ENCODE measurements around the gene TP63. TPM values are rescaled to one million over a fixed set of nuclear protein-coding genes. Genes with fewer than 3 reads are reported as not detected.

The TP63 gene
- polyA plus RNA-seq, 1 donor from 2014 or later, result 0.12 TPM

DNA sequence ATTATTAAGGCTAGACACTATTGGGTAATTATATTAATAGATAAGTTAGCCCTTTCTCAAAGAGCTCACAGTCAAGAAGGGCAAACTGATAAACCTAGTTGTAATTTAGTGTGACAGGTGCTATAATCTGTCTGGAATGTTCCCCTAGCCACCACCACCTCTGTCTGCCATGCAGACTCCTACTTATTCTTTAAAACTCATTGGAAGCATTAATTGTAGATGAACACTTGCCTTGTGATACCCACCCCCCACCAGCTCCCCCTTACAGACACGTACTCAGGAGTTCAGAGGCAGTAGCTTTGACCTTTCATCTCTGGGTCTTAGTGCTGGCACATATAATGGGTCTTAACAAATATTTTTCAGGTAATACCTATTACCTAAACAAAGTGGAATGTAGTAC is 195.9 kb downstream of the TP63 start:
- Histone ChIP-seq H3K4me2 (ENCODE audit: low read length) (no peak overlapping the region), H3K9ac (ENCODE audit: low read length) (no peak overlapping the region), H3K27ac (ENCODE audit: low read length) (no peak overlapping the region), H3K4me3 (ENCODE audit: low read length) (no peak overlapping the region), H3K9me2 (ENCODE audit: insufficient read depth, low read length) (no peaks in the 10 kb centered on the region), H3K9me3 (ENCODE audit: low read length) (no peaks in the 10 kb centered on the region), H4K20me1 (ENCODE audit: insufficient read depth) (no peaks in the 10 kb centered on the region), H3K36me3 (ENCODE audit: insufficient read depth, low read length) (no peaks in the 10 kb centered on the region), H2AFZ (ENCODE audit: low read depth, low read length) (no peak overlapping the region), H3K79me2 (replicated peaks; ENCODE audit: insufficient read depth, low read length) (no peaks in the 10 kb centered on the region), H3F3A (ENCODE audit: insufficient read depth, low read length, poor library complexity, severe bottlenecking) (no peaks in the 10 kb centered on the region), H3K27me3 (ENCODE audit: insufficient read depth, low read depth, low read length) (peaks cover 7% of the 10 kb centered on the region)
- TF ChIP-seq MXI1 (conservative IDR thresholded peaks at IDR 0.05; ENCODE audit: poor library complexity, severe bottlenecking) (no peak), RAD21 (conservative IDR thresholded peaks at IDR 0.05) (no peak), EZH2 (IDR thresholded peaks at IDR 0.05; ENCODE audit: borderline replicate concordance, insufficient read depth, low read length, poor library complexity, severe bottlenecking) (no peak), SMC3 (conservative IDR thresholded peaks at IDR 0.05; ENCODE audit: poor library complexity) (no peak)
- TF ChIP-seq, protein P1, sequence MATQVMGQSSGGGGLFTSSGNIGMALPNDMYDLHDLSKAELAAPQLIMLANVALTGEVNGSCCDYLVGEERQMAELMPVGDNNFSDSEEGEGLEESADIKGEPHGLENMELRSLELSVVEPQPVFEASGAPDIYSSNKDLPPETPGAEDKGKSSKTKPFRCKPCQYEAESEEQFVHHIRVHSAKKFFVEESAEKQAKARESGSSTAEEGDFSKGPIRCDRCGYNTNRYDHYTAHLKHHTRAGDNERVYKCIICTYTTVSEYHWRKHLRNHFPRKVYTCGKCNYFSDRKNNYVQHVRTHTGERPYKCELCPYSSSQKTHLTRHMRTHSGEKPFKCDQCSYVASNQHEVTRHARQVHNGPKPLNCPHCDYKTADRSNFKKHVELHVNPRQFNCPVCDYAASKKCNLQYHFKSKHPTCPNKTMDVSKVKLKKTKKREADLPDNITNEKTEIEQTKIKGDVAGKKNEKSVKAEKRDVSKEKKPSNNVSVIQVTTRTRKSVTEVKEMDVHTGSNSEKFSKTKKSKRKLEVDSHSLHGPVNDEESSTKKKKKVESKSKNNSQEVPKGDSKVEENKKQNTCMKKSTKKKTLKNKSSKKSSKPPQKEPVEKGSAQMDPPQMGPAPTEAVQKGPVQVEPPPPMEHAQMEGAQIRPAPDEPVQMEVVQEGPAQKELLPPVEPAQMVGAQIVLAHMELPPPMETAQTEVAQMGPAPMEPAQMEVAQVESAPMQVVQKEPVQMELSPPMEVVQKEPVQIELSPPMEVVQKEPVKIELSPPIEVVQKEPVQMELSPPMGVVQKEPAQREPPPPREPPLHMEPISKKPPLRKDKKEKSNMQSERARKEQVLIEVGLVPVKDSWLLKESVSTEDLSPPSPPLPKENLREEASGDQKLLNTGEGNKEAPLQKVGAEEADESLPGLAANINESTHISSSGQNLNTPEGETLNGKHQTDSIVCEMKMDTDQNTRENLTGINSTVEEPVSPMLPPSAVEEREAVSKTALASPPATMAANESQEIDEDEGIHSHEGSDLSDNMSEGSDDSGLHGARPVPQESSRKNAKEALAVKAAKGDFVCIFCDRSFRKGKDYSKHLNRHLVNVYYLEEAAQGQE (IDR thresholded peaks at IDR 0.05; ENCODE audit: borderline replicate concordance), result no peak
- TF ChIP-seq, protein P2, sequence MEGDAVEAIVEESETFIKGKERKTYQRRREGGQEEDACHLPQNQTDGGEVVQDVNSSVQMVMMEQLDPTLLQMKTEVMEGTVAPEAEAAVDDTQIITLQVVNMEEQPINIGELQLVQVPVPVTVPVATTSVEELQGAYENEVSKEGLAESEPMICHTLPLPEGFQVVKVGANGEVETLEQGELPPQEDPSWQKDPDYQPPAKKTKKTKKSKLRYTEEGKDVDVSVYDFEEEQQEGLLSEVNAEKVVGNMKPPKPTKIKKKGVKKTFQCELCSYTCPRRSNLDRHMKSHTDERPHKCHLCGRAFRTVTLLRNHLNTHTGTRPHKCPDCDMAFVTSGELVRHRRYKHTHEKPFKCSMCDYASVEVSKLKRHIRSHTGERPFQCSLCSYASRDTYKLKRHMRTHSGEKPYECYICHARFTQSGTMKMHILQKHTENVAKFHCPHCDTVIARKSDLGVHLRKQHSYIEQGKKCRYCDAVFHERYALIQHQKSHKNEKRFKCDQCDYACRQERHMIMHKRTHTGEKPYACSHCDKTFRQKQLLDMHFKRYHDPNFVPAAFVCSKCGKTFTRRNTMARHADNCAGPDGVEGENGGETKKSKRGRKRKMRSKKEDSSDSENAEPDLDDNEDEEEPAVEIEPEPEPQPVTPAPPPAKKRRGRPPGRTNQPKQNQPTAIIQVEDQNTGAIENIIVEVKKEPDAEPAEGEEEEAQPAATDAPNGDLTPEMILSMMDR (IDR thresholded peaks at IDR 0.05; ENCODE audit: poor library complexity, severe bottlenecking), result no peak

DNA sequence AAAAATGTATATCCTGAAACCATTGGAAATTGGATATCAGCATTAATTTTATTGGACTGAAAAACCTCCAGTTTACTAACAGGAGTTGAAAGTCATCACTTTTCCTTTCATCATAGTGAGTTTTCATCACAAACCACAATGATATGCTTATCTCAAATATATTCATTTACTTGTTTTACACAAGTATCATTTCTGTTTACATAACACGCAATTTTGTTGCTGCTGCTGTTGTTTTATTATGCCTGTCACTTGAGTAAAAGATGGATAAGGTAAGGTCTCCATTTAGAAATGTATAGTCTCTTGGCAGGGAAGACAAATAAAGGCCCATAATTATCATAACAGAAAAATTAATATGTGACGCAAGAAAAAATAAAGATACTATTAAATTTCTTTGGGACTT is 199.2 kb downstream of the TP63 start:
- no peaks in the 10 kb centered on the region for H4K20me1 ChIP-seq (ENCODE audit: insufficient read depth)
- TF ChIP-seq RAD21 (conservative IDR thresholded peaks at IDR 0.05) (no peak), MXI1 (conservative IDR thresholded peaks at IDR 0.05; ENCODE audit: poor library complexity, severe bottlenecking) (no peak), POLR2AphosphoS5 (IDR thresholded peaks at IDR 0.05) (no peak), SMC3 (conservative IDR thresholded peaks at IDR 0.05; ENCODE audit: poor library complexity) (no peak), EZH2 (IDR thresholded peaks at IDR 0.05; ENCODE audit: borderline replicate concordance, insufficient read depth, low read length, poor library complexity, severe bottlenecking) (no peak), TAF1 (IDR thresholded peaks at IDR 0.05; ENCODE audit: low read depth) (no peak), EP300 (conservative IDR thresholded peaks at IDR 0.05; ENCODE audit: poor library complexity, severe bottlenecking) (no peak)
- TF ChIP-seq, protein P1 (IDR thresholded peaks at IDR 0.05; ENCODE audit: borderline replicate concordance), result no peak
- TF ChIP-seq, protein P2 (IDR thresholded peaks at IDR 0.05; ENCODE audit: poor library complexity, severe bottlenecking), result no peak
- no peak overlapping the region for H2AFZ ChIP-seq (ENCODE audit: low read depth, low read length)
- no peak overlapping the region for H3K4me2 ChIP-seq (ENCODE audit: low read length)
- H3K36me3 ChIP-seq (ENCODE audit: insufficient read depth, low read length), result no peaks in the 10 kb centered on the region
- H3K27me3 ChIP-seq (ENCODE audit: insufficient read depth, low read depth, low read length), result no peaks in the 10 kb centered on the region
- no peaks in the 10 kb centered on the region for H3K79me2 ChIP-seq (replicated peaks; ENCODE audit: insufficient read depth, low read length)
- no peak overlapping the region for H3K27ac ChIP-seq (ENCODE audit: low read length)
- H3F3A ChIP-seq (ENCODE audit: insufficient read depth, low read length, poor library complexity, severe bottlenecking), result no peaks in the 10 kb centered on the region
- no peaks in the 10 kb centered on the region for H3K9me2 ChIP-seq (ENCODE audit: insufficient read depth, low read length)
- H3K9ac ChIP-seq (ENCODE audit: low read length), result no peak overlapping the region
- no peaks in the 10 kb centered on the region for H3K9me3 ChIP-seq (ENCODE audit: low read length)
- no peak overlapping the region for H3K4me3 ChIP-seq (ENCODE audit: low read length)
